HG03439 (cell line): Measurements from ENCODE around the gene SLC2A6.

Source experiments
- ATAC-seq: cut with Tn5 transposase; IDR thresholded peaks from one replicate; pipeline ENCODE4 v1.9.1; 2021; ENCODE audit warnings: mild to moderate bottlenecking, moderate library complexity; ENCODE audit not compliant: unreplicated experiment

The SLC2A6 gene

GRCh38 chr9:133496861-133497842, 18.3 kb upstream of the SLC2A6 start:
- no peak for ATAC-seq

- no peak for ATAC-seq
Measured at GRCh38 chr9:133495327-133496293, 16.7 kb upstream of the SLC2A6 start.

GRCh38 chr9:133494636-133495326, 15.9 kb upstream of the SLC2A6 start:
- no peak for ATAC-seq

- ATAC-seq = no peak
Measured at GRCh38 chr9:133493845-133494540, 15.1 kb upstream of the SLC2A6 start.

- ATAC-seq = no peak
Measured at GRCh38 chr9:133493428-133493827, 14.5 kb upstream of the SLC2A6 start.

GRCh38 chr9:133492061-133493021, 13.4 kb upstream of the SLC2A6 start:
- ATAC-seq = no peak

GRCh38 chr9:133491656-133491925, 12.7 kb upstream of the SLC2A6 start:
- ATAC-seq = no peak

- ATAC-seq = no peak
Measured at GRCh38 chr9:133490865-133491655, 12.2 kb upstream of the SLC2A6 start.

- no peak for ATAC-seq
Measured at GRCh38 chr9:133490201-133490681, 11.3 kb upstream of the SLC2A6 start.

- ATAC-seq = no peak
Measured at GRCh38 chr9:133489253-133490190, 10.6 kb upstream of the SLC2A6 start.

GRCh38 chr9:133488686-133489252, 9.9 kb upstream of the SLC2A6 start:
- ATAC-seq = no peak

GRCh38 chr9:133487331-133487725, 8.4 kb upstream of the SLC2A6 start:
- ATAC-seq = no peak

- ATAC-seq = no peak
Measured at GRCh38 chr9:133485531-133486260, 6.8 kb upstream of the SLC2A6 start.

GRCh38 chr9:133484671-133485437, 6.0 kb upstream of the SLC2A6 start:
- ATAC-seq = no peak

- ATAC-seq = no peak
Measured at GRCh38 chr9:133483611-133484010, 4.7 kb upstream of the SLC2A6 start.
